Muscle of back (tissue), 11 donors: Measurements from ENCODE around the gene ARID4B. TPM values are rescaled to one million over a fixed set of nuclear protein-coding genes. Genes with fewer than 3 reads are reported as not detected.
"Not testable (repeated sequence)": the region's sequence is repeated elsewhere in the genome, so short reads cannot be mapped to it uniquely, and the experiment has no call there.

Experiments
- DNase-seq, 3 donors: peaks; one replicate each; pipeline versions ENCODE4 v3.0.0 to v3.0.0-alpha.2; 2013
- polyA plus RNA-seq, 10 donors: library from polyadenylated mRNA; unstranded; fragments of 120-200 nt; gene quantifications; one replicate each; pipeline ENCODE4 v1.2.1, GENCODE V29; 2013; ENCODE audit not compliant: insufficient read length in 10 of 10

The ARID4B gene
- polyA plus RNA-seq, 10 donors = 19.5 to 26.0 (median 22.6) TPM

- no peak for DNase-seq
These were observed 1.3 kb upstream of the ARID4B start for GRCh38 chr1:235329139-235329902.

GRCh38 chr1:235328271-235329138, 526 bp upstream of the ARID4B start, which contains the start of gene GGPS1:
TSS of gene GGPS1 (plus strand) at chr1:235328570. CDS start at chr1:235335265, 6,695 bp downstream.
- DNase-seq = peak; percentile 98 to 100 (median 99)

GRCh38 chr1:235326719-235327558, 1.0 kb downstream of the ARID4B start:
- DNase-seq = peak in 2 of 3 donors; percentile 46 to 75

- DNase-seq = no peak
These were observed 2.1 kb downstream of the ARID4B start for GRCh38 chr1:235325854-235326253.

GRCh38 chr1:235325139-235325538, 2.8 kb downstream of the ARID4B start:
- no peak for DNase-seq

GRCh38 chr1:235324296-235324695, 3.7 kb downstream of the ARID4B start:
- no peak for DNase-seq

GRCh38 chr1:235320521-235321179, 7.3 kb downstream of the ARID4B start:
- no peak for DNase-seq

- DNase-seq = no peak
These were observed 8.7 kb downstream of the ARID4B start for GRCh38 chr1:235319255-235319654.

GRCh38 chr1:235317168-235317567, 10.8 kb downstream of the ARID4B start:
- DNase-seq = no peak

GRCh38 chr1:235315735-235316134, 12.2 kb downstream of the ARID4B start:
- DNase-seq = no peak

GRCh38 chr1:235315173-235315572, 12.8 kb downstream of the ARID4B start:
- no peak for DNase-seq

GRCh38 chr1:235313931-235314678, 13.9 kb downstream of the ARID4B start:
- DNase-seq = no peak

- DNase-seq = no peak
These were observed 14.7 kb downstream of the ARID4B start for GRCh38 chr1:235313262-235313661.

- DNase-seq = not testable (repeated sequence)
These were observed 18.8 kb downstream of the ARID4B start for GRCh38 chr1:235309206-235309605.

GRCh38 chr1:235307158-235308124, 20.5 kb downstream of the ARID4B start:
- DNase-seq = peak in 1 of 3 donors; percentile 31

GRCh38 chr1:235304549-235305451, 23.2 kb downstream of the ARID4B start:
- peak in 1 of 3 donors; percentile 30 for DNase-seq

GRCh38 chr1:235302143-235302542, 25.8 kb downstream of the ARID4B start:
- DNase-seq = no peak
